Measurements from ENCODE around the gene TUBB1. TPM values are rescaled to one million over a fixed set of nuclear protein-coding genes. Genes with fewer than 3 reads are reported as not detected.

TUBB1 gene
- total RNA-seq, 1 experiment from 2014 or later = not detected

GRCh38 chr20:59071216-59071615 is 52.0 kb downstream of the TUBB1 start:
- DNase-seq (ENCODE audit: extremely low read depth, low read depth) = no peak

DNA sequence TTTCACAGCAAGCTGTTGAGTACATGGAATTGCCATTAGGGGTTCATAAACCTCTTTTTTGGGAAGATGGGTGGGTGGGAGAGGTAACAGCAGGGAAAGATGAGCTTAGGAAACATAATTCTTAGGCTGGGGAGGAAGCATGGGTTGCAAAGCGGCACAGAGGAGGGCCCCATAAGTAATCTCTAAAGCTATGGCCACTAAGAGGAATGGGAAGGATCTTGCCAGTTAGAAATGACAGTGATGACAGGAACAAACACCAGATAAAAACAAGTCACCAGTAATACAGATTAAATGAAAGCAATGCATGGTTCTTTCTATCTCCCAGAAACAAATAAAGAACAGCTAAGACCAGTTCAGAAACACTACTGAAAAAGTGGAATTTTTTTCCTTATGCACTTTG is 54.4 kb downstream of the TUBB1 start:
- DNase-seq (ENCODE audit: extremely low read depth, low read depth) = no peak

GRCh38 chr20:59074456-59074855 is 55.2 kb downstream of the TUBB1 start:
- DNase-seq (ENCODE audit: extremely low read depth, low read depth) = peak; percentile 30

GRCh38 chr20:59075934-59076508 is 56.8 kb downstream of the TUBB1 start:
- no peak for DNase-seq (ENCODE audit: extremely low read depth, low read depth)

Other genes starting within 250 kb of the TUBB1 start
- gene GNAS-AS1, start 168.5 kb upstream of the TUBB1 start, total RNA-seq (2014; rRNA removed; shearing (Covaris generic)) = 1.7 and 1.8 TPM in 2 replicates
- gene GNAS, start 166.7 kb upstream of the TUBB1 start, total RNA-seq (2014; rRNA removed; shearing (Covaris generic)) = 1,255 and 1,261 TPM in 2 replicates
- gene NELFCD, start 38.2 kb upstream of the TUBB1 start, total RNA-seq (2014; rRNA removed; shearing (Covaris generic)) = 57.7 and 65.8 TPM in 2 replicates
- gene CTSZ, start 12.2 kb upstream of the TUBB1 start, total RNA-seq (2014; rRNA removed; shearing (Covaris generic)) = 245 and 259 TPM in 2 replicates
- gene ATP5F1E, start 12.9 kb downstream of the TUBB1 start, total RNA-seq (2014; rRNA removed; shearing (Covaris generic)) = 92.3 and 106 TPM in 2 replicates
- gene PRELID3B, start 23.4 kb downstream of the TUBB1 start, total RNA-seq (2014; rRNA removed; shearing (Covaris generic)) = 280 and 290 TPM in 2 replicates
- 0.37 and 0.40 TPM in 2 replicates for gene ZNF831, start 144.4 kb downstream of the TUBB1 start, total RNA-seq (2014; rRNA removed; shearing (Covaris generic))